Neural crest cell (in vitro differentiated cells): Measurements from ENCODE around the gene OR4D6. TPM values are rescaled to one million over a fixed set of nuclear protein-coding genes. Genes with fewer than 3 reads are reported as not detected.
A peak's percentile ranks its signal among the peaks of the same experiment; 100 is the strongest.

Experiments used
- DNase-seq: peaks from one replicate; pipeline ENCODE4 v3.0.0; 2021; ENCODE audit warnings: low read depth, mixed read lengths, low spot score
- H3K27ac Mint-ChIP-seq: one replicate; pipeline ENCODE4 v1.8.0; 2021; ENCODE audit warnings: mild to moderate bottlenecking, mixed read lengths; ENCODE audit not compliant: unreplicated experiment
- H3K27me3 Mint-ChIP-seq: 2 replicates; pipeline ENCODE4 v1.8.0; 2021; ENCODE audit warnings: low read depth, mild to moderate bottlenecking, mixed read lengths
- H3K36me3 Mint-ChIP-seq: 2 replicates; pipeline ENCODE4 v1.8.0; 2021; ENCODE audit warnings: low read depth, mild to moderate bottlenecking, mixed read lengths
- H3K4me1 Mint-ChIP-seq: 2 replicates; pipeline ENCODE4 v1.8.0; 2021; ENCODE audit warnings: mixed read lengths
- H3K4me3 Mint-ChIP-seq: one replicate; pipeline ENCODE4 v1.8.0; 2021; ENCODE audit warnings: mild to moderate bottlenecking, mixed read lengths
- H3K9me3 Mint-ChIP-seq: 2 replicates; pipeline ENCODE4 v1.8.0; 2021; ENCODE audit warnings: mixed read lengths
- CTCF ChIP-seq: fragments of 200-600 bp; sonication (generic); conservative IDR thresholded peaks from 2 replicates; pipeline ENCODE4 v1.5.0; 2021; ENCODE audit warnings: antibody characterized with exemption, mild to moderate bottlenecking
- total RNA-seq: library from RNA; stranded (reverse); gene quantifications from 2 replicates; pipeline ENCODE4 v1.2.1, GENCODE V29; 2021

OR4D6 gene
- total RNA-seq, 1 donor from 2014 or later: not detected

DNA sequence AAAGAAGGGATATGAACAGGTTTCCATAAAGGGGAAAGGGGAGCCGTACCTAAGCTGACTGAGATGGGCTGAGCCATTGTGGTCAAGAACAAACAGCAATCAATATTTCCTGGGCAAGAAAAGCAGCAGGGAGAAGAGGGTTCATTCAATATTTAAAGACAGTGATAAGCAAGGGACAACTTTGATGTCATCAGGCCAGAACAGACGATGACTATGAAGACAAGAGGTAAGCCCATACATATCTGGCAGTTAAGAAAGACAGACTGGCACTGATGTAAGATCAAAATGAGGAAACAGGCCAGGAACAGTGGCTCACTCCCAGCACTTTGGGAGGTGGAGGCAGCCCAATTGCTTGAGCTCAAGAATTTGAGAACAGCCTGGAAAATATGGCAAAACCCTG is 32.9 kb upstream of the OR4D6 start:
- H3K4me3 Mint-ChIP-seq: no peak overlapping the region
- H3K36me3 Mint-ChIP-seq: no peaks in the 10 kb centered on the region
- no peak overlapping the region for H3K27ac Mint-ChIP-seq
- H3K4me1 Mint-ChIP-seq: peaks cover 23% of the 10 kb centered on the region
- no peaks in the 10 kb centered on the region for H3K27me3 Mint-ChIP-seq
- peaks cover 6% of the 10 kb centered on the region for H3K9me3 Mint-ChIP-seq
- no peak for TF ChIP-seq CTCF
- no peak for DNase-seq

GRCh38 chr11:59425131-59425530 is 31.6 kb upstream of the OR4D6 start:
- no peaks in the 10 kb centered on the region for H3K27me3 Mint-ChIP-seq
- peaks cover 23% of the 10 kb centered on the region for H3K4me1 Mint-ChIP-seq
- H3K27ac Mint-ChIP-seq: peak overlapping the region; percentile 1
- no peak for DNase-seq
- H3K4me3 Mint-ChIP-seq: no peak overlapping the region
- TF ChIP-seq CTCF: no peak
- H3K9me3 Mint-ChIP-seq: peaks cover 4% of the 10 kb centered on the region
- H3K36me3 Mint-ChIP-seq: no peaks in the 10 kb centered on the region

DNA sequence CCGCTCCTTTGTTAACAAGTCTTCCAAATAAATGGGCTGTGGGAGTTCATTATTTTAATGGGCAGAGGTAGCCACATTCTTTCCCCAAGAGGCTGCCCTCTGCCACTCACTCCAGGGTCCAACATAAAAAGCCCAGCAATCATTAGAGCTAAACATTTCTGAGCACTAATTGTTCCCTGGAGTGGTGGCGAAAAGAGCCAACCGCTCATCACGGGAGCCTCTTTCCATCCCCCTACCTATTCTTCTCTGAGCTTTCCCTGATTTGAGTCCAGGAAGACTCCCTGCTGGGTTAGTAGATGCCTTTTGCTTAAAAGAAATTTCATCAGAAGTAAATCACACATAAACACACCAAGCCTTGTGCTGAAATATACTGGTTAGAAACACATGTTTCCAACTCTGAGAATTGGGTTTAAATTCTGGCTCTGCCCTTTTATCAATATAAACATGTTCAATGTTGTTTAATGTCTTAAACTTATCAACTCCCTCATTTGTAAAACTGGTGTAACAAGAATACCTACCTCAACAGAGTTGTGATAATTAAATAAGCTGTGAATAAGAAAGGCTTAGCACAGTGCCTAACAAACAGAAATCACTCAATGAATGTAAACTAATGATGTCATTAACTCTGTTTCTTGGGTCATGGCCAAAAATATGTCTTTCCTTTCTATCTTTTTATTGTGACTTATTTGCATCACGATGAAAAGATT is 30.2 kb upstream of the OR4D6 start, which contains the start of gene OR5A2:
Gene OR5A2 (minus strand): TSS at position 53 of the 707 bp plus-strand sequence. CDS start 3,460 bp downstream, outside the sequence.
- DNase-seq: no peak
- H3K4me3 Mint-ChIP-seq: peak within 1 kb of the TSS; percentile 44
- H3K4me1 Mint-ChIP-seq: peaks cover 23% of the 10 kb centered on the region
- H3K9me3 Mint-ChIP-seq: no peaks in the 10 kb centered on the region
- no peaks in the 10 kb centered on the region for H3K36me3 Mint-ChIP-seq
- H3K27ac Mint-ChIP-seq: peak within 1 kb of the TSS; percentile 95
- no peaks in the 10 kb centered on the region for H3K27me3 Mint-ChIP-seq
- no peak for TF ChIP-seq CTCF

GRCh38 chr11:59427068-59427382 is 29.7 kb upstream of the OR4D6 start:
- Mint-ChIP-seq H3K27me3 (peaks cover 2% of the 10 kb centered on the region), H3K4me3 (no peak overlapping the region)

GRCh38 chr11:59429924-59430516 is 26.7 kb upstream of the OR4D6 start:
- H3K4me3 Mint-ChIP-seq: no peak overlapping the region
- DNase-seq: peak; percentile 52
- no peak overlapping the region for H3K27ac Mint-ChIP-seq
- peaks cover 9% of the 10 kb centered on the region for H3K27me3 Mint-ChIP-seq
- H3K9me3 Mint-ChIP-seq: no peaks in the 10 kb centered on the region
- H3K36me3 Mint-ChIP-seq: no peaks in the 10 kb centered on the region
- peaks cover 18% of the 10 kb centered on the region for H3K4me1 Mint-ChIP-seq
- TF ChIP-seq CTCF: peak; percentile 84

More at GRCh38 chr11:59427068-59427382, 29.7 kb upstream of the OR4D6 start:
- Mint-ChIP-seq H3K4me1 (peaks cover 23% of the 10 kb centered on the region), H3K27ac (no peak overlapping the region), H3K9me3 (no peaks in the 10 kb centered on the region), H3K36me3 (no peaks in the 10 kb centered on the region)
- TF ChIP-seq CTCF: no peak
- no peak for DNase-seq
